Stimulated activated CD8-positive, alpha-beta memory T cell treated with anti-CD3 and anti-CD28 coated beads, Interleukin-4, amount 100 ng/mL, for 4 hours (primary cell): ENCODE results near the gene STK32C.

ENCODE experiments used
- DNase-seq, 2 donors: peaks; one replicate each; pipeline ENCODE4 v3.0.0-alpha.2; 2020; ENCODE audit warnings: low read depth in 2 of 2, low spot score in 1 of 2

The STK32C gene

DNA sequence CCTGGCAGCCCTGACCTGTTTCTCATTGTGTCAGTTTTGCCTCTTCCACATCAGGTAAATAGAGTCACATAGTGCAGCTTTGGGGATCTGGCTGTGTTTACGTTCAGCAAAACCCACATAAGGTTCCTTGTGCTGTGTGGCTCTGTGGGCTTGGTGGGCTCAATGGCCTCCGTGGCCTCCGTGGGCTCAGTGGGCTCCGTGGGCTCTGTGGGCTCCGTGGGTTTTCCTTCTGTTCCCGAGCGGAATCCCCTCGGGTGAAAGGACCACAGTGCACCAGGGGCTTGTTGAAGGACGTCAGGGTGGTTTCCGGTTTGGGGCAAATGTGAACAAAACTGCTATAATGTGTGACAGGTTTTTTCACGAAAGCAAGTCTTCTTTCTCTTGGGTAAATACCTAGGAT, 133.5 kb downstream of the STK32C start:
- DNase-seq, result no peak

- DNase-seq, result no peak
These were observed 134.6 kb downstream of the STK32C start for GRCh38 chr10:132173185-132173584.

DNA sequence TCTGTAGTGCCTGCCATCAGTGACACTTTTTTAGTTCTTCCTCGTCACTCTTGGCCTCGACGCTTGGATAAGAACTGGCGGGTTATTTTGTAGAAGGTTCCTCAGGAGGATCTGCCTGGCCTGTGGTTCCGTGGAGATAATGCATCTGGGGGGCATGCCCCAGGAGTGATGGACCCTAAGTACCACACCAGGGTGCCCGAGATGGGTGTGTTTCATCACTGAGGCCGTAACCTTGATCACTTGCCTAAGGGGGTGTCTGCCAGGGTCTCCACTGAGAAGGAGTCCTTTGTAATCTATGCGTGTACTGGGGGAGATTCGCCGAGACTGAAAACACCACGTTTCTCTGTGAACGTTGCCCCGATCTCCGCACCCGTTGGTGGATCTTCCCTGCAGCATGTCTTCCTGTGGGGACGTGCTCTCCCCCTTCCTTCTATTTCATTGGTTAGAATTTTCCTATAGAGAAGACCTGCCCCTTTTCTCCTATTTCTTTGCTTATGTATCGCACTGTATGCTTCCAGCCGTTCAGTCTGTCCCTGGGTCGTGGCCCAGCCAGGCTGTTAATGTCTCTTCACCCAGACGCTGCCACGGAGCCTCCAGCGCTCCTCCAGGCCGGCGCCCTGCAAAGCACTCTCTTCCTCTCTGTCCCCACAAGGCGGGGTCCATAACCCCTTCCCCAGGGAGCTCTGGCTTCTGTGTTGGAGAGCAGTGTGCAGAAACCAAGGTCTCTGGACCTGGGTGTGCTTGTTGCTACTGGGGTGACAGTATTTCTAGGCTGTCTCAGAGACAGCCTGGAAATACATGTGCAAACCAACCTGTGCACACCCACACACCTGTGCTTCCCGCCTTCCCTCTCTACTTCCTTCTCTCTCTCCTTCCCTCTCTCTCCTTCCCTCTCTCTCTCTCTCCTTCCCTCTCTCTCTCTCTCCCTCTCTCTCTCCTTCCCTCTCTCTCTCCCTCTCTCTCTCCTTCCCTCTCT, 135.4 kb downstream of the STK32C start:
- no peak for DNase-seq

GRCh38 chr10:132170561-132171361, 137.0 kb downstream of the STK32C start:
- no peak for DNase-seq

DNA sequence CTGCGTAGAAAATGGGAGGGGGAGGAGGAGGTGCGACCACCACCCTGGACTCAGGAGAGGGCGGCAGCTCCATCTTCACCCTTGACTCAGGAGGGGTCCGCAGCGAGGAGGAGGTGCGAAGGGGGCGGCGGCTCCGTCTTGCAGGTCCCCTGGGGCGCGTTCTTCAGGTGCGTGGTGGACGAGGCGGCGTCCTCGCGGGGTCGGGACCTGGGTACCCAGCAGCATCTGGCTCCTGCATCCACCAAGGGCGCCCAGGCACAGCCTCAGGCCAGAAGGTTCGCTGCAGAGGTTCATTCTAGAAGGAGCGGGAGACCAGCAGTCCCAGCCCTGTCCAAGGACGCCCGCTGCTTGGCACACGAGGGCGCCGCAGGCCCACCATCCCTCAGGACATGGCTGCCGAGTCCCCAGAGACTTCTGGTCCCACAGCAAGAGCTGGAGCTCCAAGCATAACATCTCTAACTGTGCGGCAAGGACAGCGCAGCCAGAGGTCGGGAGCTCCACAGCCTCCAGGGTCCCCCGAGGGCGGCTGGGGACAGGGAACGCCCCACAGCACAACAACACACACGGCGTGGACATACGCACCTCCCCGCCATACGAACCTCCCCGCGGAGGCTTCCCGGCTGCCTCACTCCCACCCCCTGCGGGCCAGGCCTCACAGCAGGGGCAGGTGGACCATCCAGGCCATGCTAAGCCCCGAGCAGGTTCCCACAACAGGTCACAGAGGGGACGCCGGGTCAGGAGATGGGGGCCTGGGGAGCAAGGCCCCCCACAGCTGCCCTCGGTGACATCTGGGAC, 137.8 kb downstream of the STK32C start:
- no peak for DNase-seq

GRCh38 chr10:132169031-132169765, 138.6 kb downstream of the STK32C start:
- DNase-seq, result no peak

DNA sequence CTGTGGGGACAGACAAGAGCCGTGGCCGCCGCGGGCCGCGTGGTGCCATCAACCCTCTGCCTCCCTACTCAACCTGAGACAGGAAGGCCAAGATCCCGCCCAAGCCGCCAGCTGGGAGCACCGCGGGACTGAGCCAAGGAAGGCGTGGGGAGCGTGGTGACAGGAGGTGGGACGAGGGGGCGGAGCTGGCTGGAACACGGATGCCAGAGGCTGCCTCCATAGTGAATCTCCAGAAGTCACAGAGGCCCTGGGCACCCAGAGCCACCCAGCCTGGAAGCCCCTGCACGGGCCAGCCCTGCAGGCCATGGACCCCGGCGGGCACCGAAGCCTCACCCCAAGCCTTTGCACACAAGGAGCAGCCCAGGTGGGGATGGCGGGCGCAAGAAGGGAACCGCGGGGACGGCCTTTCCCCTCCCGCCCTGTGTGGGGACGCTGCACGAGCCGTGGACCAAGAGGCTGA, 139.1 kb downstream of the STK32C start:
- DNase-seq, result no peak

GRCh38 chr10:132167976-132168375, 139.8 kb downstream of the STK32C start:
- no peak for DNase-seq

DNA sequence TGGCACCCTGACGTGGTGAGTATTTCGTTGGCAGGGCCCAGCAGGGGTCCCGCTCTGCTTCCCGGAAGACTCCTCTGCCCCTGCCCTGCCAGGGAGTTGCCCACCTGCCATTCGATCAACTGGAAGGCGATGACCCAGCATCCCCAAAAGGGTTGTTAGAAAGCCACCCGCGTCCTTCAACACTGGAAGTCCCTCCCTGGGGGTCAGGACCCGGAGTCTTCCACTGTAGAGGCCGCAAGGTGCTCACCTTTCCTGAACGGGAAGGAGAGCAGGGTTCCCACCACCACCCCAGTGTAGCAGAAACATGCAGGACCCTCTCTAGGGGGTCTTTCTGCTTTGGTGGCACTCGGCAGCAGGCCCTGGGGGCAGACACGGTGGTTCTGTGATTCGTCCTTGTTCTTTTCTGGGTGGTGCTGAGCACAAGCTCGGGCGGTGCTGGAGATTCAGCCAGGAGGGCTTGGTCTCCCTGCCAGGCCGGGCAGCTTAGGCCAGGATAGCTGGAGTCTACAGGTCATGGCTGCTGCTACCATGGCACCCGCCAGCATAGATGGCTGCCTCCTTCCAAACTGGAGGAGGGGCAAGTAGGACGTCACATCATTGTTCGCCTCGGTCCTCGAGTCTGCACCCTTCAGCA, 140.6 kb downstream of the STK32C start:
- DNase-seq, result no peak

GRCh38 chr10:132166216-132166950, 141.4 kb downstream of the STK32C start:
- DNase-seq, result no peak

DNA sequence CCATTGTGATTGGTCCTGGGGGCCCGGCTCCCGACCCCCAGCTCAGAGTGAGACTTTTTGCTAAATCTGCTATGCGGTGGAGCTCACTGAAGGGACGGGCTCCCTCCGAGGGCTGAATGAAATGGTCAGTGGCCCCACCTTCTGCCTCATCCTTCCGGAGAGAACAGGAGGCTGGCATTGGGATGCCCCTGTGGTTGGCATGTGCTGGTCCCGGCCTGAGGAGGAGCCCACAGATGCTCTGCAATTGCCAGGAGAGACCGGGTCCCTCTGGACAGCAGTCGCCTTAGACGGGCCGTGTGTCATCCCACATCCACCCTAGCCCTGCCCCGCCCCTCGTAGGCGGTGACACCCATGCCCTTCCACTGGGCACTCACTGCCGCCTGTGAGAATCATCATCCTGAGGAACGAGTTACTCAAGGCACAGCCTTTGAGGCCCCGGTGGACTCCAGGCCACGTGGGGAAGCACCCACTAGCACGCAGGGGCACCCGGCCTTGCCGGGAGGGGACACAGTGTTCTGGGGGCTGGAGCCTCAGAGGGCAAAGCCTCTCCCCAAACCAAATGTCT, 142.3 kb downstream of the STK32C start:
- DNase-seq, result no peak

GRCh38 chr10:132164761-132165278, 142.9 kb downstream of the STK32C start:
- DNase-seq, result no peak

DNA sequence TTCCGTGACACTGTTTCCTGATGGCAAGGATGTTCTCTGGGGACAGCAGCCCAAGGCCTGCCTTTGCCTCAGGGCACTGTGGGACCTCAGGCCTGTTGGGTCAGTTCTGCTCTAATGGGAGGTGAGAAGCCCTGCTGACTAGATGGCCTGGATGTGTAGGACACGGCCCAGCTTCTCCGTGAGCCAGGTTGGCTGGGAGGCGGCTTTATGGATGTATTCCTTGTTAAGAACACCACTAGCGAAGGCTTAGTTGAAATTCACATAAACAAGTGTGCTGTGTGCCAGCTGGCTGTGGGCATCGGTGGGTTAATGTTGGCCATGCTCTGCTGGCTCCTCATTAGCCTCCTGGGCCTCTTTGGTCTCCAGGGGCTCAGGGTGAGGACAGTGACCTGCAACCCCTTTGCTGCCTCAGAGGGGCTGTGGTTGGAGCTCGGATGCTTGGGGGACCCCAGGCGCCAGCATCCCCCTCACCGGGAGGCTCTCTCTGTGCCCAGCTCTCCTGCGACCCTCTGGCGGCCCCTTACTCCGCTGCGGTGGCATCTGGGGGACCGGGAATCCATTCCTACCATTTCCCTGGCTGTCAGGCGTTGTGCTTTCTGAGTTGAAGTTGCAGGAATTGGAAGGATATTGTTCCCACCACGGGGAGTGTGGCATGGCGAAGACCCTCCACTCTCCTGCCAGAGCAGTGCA, 143.8 kb downstream of the STK32C start:
- no peak for DNase-seq

DNA sequence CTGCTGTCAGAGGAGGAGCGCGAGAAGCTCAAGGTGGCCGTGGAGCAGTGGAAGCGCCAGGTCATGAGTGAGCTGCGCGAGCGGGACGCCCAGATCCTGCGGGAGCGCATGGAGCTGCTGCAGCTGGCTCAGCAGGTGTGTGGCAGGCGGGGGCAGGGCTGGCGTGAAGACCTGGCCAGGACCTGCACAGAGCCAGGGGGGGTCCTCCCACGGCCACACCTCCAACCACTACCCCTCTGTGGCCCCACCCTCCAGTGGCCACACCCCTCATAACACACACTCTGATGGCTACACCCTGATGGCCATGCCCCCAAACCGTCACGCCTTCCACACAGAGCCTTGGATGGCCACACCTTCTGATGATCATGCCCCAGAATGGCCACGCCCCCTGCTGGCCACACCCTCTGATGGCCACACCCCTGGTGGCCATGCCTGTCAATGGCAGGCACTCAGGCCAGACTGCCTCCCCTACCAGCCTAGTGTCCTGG, 144.4 kb downstream of the STK32C start:
- no peak for DNase-seq

DNA sequence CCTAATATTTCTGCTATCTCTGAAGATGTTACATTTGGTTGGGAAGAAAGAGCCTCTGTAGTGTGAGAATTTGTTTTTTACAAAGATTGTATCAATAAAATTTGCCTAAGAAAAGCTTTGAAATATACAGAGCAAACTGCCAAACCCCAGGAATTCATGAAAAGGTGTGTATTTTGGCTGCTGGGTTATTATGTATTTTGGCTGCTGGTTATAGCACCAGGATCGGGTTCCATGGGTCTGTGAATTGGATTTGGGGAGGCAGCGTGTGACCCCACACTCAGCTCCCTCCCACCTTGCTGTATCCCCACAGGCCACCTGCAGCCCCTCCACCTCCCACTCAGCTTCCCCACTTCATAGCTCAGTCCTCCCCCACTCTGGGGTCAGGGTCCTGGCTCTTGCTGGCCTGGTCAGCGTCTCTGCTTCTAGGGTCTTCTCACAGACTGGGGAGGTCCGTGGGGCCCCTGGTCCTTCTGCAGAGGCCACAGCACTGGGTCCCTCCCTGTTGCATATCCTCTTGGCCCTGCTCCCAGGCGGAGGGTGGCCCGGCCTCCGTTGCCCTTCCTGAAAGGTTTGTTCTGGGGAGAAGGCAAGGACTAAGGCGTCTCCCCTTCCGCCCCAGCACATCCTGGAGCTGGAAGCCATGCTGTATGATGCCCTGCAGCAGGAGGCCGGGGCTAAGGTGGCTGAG, 145.0 kb downstream of the STK32C start:
- DNase-seq, result no peak

GRCh38 chr10:132162021-132162531, 145.7 kb downstream of the STK32C start:
- no peak for DNase-seq
